ENCODE data around the gene PTBP3.

The PTBP3 gene

GRCh38 chr9:112360047-112360804, 26.8 kb upstream of the PTBP3 start:
- DNase-seq (ENCODE audit: low read depth in 2 of 2), result no peak

DNA sequence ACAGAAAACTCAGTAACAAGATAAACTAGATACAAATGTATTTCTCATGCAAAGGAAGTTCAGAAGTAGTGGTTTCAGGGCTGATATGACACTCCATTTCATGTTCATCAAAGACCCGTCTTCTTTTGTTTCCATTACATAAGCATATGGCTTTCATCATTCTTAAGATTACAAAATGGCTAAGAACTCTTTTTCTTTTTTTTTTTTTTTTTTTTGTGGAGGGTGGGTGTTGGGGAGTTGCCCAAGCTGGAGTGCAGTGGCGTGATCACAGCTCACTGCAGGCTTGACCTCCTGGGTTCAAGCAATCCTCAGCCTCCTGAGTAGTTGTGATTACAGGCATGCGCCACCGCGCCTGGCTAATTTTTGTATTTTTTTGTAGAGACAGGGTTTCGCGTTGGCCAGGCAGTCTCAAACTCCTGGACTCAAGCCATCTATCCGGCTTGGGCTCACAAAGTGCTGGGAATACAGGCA, 22.0 kb upstream of the PTBP3 start:
- no peak for DNase-seq (ENCODE audit: low read depth in 2 of 2)

GRCh38 chr9:112354081-112354743, 20.8 kb upstream of the PTBP3 start:
- DNase-seq (ENCODE audit: low read depth in 2 of 2), result no peak

- no peak for DNase-seq (ENCODE audit: low read depth in 2 of 2)
Observed at GRCh38 chr9:112352209-112352608, 18.8 kb upstream of the PTBP3 start.

DNA sequence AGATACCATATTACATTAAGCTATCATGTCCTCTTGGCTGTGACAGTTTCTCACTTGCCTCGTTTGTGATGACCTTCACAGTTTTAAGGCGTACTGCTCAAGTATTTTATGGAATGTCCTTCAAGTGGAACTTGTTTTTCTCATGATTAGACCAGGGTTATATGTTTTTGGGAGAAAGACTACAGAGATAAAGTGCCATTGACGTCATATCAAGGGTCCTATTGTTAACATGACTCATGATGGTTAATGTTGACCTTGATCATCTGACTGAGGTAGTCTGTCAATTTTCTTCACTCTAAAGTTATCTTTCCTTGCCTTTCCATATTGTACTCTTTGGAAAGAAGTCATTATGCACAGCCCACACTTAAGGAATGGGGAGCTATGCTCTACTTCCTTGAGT, 17.8 kb upstream of the PTBP3 start:
- no peak for DNase-seq (ENCODE audit: low read depth in 2 of 2)

GRCh38 chr9:112349008-112349333, 15.6 kb upstream of the PTBP3 start:
- DNase-seq (ENCODE audit: low read depth in 2 of 2), result no peak

GRCh38 chr9:112348257-112349007, 15.0 kb upstream of the PTBP3 start:
- DNase-seq (ENCODE audit: low read depth in 2 of 2), result peak; percentile 16 to 59

- DNase-seq (ENCODE audit: low read depth in 2 of 2), result no peak
Observed at GRCh38 chr9:112341730-112342129, 8.3 kb upstream of the PTBP3 start.

DNA sequence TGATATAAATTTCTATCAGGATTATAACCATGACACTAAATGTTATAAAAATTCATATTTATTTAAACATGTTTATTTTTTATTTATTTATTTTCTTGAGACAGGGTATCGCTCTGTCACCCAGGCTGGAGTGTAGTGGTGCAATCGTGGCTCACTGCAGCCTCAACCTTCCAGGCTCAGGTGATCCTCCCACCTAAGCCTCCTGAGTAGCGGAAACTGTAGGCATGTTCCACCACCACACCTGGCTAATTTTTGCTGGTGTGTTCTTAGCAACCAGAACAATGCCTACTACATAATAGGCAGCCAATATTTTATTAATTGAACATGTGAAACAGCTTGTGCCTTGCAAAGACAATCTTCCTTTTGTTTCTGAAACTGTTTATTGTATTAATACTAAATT, 6.5 kb upstream of the PTBP3 start:
- DNase-seq (ENCODE audit: low read depth in 2 of 2), result no peak

DNA sequence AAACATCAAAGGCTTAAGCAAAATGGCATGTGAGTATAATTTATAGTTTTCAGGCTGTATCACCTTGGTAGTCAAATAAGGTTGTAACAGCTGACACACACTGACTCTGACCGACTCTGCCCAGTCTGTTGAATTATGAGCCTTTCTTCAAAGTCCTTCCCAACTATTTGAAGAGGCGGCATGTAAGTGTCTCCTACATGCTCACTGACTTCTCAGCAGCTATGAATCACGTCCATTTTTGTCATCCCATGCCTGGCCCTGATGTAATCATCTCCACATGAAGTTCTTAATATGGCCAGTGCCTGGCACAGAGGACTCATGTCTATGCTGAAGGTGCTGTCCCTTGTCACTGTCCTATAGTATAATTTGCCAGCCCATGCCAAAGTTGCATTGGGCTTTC, 5.1 kb upstream of the PTBP3 start:
- no peak for DNase-seq (ENCODE audit: low read depth in 2 of 2)

- no peak for DNase-seq (ENCODE audit: low read depth in 2 of 2)
Observed at GRCh38 chr9:112337547-112337946, 4.1 kb upstream of the PTBP3 start.

- DNase-seq (ENCODE audit: low read depth in 2 of 2), result peak in 1 of 2 donors; percentile 7
Observed at GRCh38 chr9:112334432-112334841, 1.0 kb upstream of the PTBP3 start.

- peak; percentile 86 to 93 for DNase-seq (ENCODE audit: low read depth in 2 of 2)
Observed at GRCh38 chr9:112333639-112334431, 416 bp upstream of the PTBP3 start.

GRCh38 chr9:112332674-112332976, 794 bp downstream of the PTBP3 start:
- no peak for DNase-seq (ENCODE audit: low read depth in 2 of 2)

- DNase-seq (ENCODE audit: low read depth in 2 of 2), result no peak
Observed at GRCh38 chr9:112332214-112332613, 1.2 kb downstream of the PTBP3 start.

GRCh38 chr9:112331674-112331952, 1.8 kb downstream of the PTBP3 start:
- no peak for DNase-seq (ENCODE audit: low read depth in 2 of 2)

DNA sequence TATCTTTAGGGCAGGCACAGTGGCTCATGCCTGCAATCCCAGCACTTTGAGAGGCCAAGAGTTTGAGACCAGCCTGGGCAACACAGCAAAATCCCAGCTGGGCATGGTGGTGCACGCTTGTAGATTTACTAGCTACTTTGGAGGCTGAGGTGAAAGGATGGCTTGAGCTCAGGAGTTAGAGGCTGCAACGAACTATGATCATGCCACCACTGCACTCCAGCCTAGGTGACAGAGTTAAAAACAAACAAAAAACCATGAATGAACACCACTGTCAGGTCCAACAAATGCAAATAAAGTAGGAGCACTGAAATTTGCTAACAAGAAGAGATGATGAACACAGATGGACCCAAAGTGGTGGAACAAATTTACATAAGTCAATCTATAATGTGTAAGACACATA, 4.9 kb downstream of the PTBP3 start:
- DNase-seq (ENCODE audit: low read depth in 2 of 2), result no peak

- DNase-seq (ENCODE audit: low read depth in 2 of 2), result no peak
Observed at GRCh38 chr9:112327718-112328450, 5.5 kb downstream of the PTBP3 start.

DNA sequence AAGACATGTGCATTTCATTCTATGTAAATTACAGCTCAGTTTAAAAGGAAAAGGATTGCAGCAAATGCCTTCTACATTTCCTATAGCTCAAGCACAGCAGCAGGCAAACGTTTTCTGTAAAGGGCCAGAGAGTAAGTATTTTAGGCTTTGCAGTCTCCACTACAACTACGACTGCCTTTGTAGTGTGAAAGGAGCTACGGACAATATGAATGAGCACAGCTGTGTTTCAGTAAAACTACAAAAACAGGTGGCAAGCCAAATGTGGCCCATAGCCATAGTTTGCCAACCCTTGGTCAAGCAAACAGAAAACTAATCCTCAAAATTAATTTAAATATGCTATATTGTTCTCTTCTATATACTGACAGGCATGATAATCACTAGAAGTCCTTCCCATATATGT, 7.2 kb downstream of the PTBP3 start:
- DNase-seq (ENCODE audit: low read depth in 2 of 2), result no peak

- no peak for DNase-seq (ENCODE audit: low read depth in 2 of 2)
Observed at GRCh38 chr9:112325600-112325999, 7.8 kb downstream of the PTBP3 start.

DNA sequence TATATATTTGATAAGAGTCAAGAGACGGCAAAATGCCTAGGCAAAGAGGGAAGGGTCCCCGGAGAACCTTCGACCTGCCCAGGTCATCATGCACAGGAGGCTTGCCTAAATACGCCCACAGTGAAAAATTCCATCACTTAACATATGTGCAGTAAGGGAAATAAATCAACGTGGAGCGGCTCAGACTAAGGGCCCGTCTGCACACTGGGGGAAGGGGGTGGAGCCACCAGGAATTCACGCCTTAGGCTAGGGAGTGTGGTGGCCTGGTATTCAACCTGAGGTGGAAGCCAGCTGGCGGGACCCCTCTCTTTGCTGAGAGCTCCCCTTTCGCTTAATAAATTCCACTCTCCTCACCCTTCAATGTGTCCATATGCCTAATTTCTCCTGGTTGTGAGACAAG, 8.3 kb downstream of the PTBP3 start:
- DNase-seq (ENCODE audit: low read depth in 2 of 2), result no peak

- no peak for DNase-seq (ENCODE audit: low read depth in 2 of 2)
Observed at GRCh38 chr9:112323378-112323854, 10.0 kb downstream of the PTBP3 start.

Measured in stimulated activated CD8-positive, alpha-beta memory T cell treated with anti-CD3 and anti-CD28 coated beads, Interleukin-2, amount 100 ng/mL, for 1 hour (primary cell).